Measurements from ENCODE around the gene PUM2. TPM values are rescaled to one million over a fixed set of nuclear protein-coding genes. Genes with fewer than 3 reads are reported as not detected.
A peak's percentile ranks its signal among the peaks of the same experiment; 100 is the strongest.

Gene PUM2
- total and polyA plus RNA-seq, 4 donors = 18.5 to 61.0 (median 35.1) TPM

- Histone ChIP-seq H3K4me1 (ENCODE audit: control insufficient read depth in 4 of 4, insufficient read depth in 4 of 4, low read length in 3 of 4) (peaks cover 18 to 95% (median 66%) of the 10 kb centered on the region in 4 donors), H3K27ac (ENCODE audit: low read depth in 1 of 2, low read length in 2 of 2) (peak overlapping the region; percentile 94 to 98), H3K9me3 (ENCODE audit: control insufficient read depth in 4 of 4, low read length in 3 of 4) (no peaks in the 10 kb centered on the region), H3K9ac (ENCODE audit: low read depth in 1 of 2, low read length in 2 of 2) (peak overlapping the region; percentile 55 to 80), H3K4me3 (ENCODE audit: low read depth in 1 of 3, low read length in 3 of 3) (no peak overlapping the region), H3K36me3 (ENCODE audit: control insufficient read depth in 4 of 4, insufficient read depth in 3 of 4, low read depth in 1 of 4, low read length in 3 of 4) (no peaks in the 10 kb centered on the region), H3K27me3 (ENCODE audit: control insufficient read depth in 4 of 4, insufficient read depth in 4 of 4, low read length in 3 of 4) (no peaks in the 10 kb centered on the region)
- DNase-seq (ENCODE audit: low spot score) = no peak
- TF ChIP-seq HNF4A (conservative IDR thresholded peaks at IDR 0.05) (peak; percentile 86 to 89), GABPA (IDR thresholded peaks at IDR 0.05 in 1 of 2, conservative IDR thresholded peaks at IDR 0.05 in 1 of 2) (peak in 1 of 2 donors; percentile 66), CTCF (IDR thresholded peaks at IDR 0.05; ENCODE audit: low read depth, low read length, missing input control) (no peak), HNF4G (IDR thresholded peaks at IDR 0.05) (peak; percentile 39), FOXA2 (IDR thresholded peaks at IDR 0.05) (peak; percentile 21), NR2F2 (IDR thresholded peaks at IDR 0.05) (peak; percentile 84), RXRA (IDR thresholded peaks at IDR 0.05) (peak; percentile 94 to 97), ZBTB33 (IDR thresholded peaks at IDR 0.05) (peak; percentile 94), ATF3 (IDR thresholded peaks at IDR 0.05) (peak; percentile 19), RAD21 (IDR thresholded peaks at IDR 0.05) (peak; percentile 57 to 66), JUND (IDR thresholded peaks at IDR 0.05) (peak; percentile 71 to 86), TAF1 (conservative IDR thresholded peaks at IDR 0.05) (peak; percentile 92), FOXA1 (IDR thresholded peaks at IDR 0.05) (no peak), SP1 (IDR thresholded peaks at IDR 0.05) (peak; percentile 97), YY1 (IDR thresholded peaks at IDR 0.05) (peak; percentile 81), EGR1 (IDR thresholded peaks at IDR 0.05; ENCODE audit: low read depth in 2 of 2) (peak; percentile 79 to 83)
- TF ChIP-seq, protein P1, sequence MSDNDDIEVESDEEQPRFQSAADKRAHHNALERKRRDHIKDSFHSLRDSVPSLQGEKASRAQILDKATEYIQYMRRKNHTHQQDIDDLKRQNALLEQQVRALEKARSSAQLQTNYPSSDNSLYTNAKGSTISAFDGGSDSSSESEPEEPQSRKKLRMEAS (IDR thresholded peaks at IDR 0.05) = peak; percentile 94
- TF ChIP-seq, protein P2, sequence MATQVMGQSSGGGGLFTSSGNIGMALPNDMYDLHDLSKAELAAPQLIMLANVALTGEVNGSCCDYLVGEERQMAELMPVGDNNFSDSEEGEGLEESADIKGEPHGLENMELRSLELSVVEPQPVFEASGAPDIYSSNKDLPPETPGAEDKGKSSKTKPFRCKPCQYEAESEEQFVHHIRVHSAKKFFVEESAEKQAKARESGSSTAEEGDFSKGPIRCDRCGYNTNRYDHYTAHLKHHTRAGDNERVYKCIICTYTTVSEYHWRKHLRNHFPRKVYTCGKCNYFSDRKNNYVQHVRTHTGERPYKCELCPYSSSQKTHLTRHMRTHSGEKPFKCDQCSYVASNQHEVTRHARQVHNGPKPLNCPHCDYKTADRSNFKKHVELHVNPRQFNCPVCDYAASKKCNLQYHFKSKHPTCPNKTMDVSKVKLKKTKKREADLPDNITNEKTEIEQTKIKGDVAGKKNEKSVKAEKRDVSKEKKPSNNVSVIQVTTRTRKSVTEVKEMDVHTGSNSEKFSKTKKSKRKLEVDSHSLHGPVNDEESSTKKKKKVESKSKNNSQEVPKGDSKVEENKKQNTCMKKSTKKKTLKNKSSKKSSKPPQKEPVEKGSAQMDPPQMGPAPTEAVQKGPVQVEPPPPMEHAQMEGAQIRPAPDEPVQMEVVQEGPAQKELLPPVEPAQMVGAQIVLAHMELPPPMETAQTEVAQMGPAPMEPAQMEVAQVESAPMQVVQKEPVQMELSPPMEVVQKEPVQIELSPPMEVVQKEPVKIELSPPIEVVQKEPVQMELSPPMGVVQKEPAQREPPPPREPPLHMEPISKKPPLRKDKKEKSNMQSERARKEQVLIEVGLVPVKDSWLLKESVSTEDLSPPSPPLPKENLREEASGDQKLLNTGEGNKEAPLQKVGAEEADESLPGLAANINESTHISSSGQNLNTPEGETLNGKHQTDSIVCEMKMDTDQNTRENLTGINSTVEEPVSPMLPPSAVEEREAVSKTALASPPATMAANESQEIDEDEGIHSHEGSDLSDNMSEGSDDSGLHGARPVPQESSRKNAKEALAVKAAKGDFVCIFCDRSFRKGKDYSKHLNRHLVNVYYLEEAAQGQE (IDR thresholded peaks at IDR 0.05) = peak; percentile 88
- WGBS = 25% methylated on average over 9 of the region's 9 CpGs
Measured at GRCh38 chr2:20213651-20214565, 136.7 kb downstream of the PUM2 start.

Measured in liver (tissue), 9 donors.